HT1080 (cell line): ENCODE data around the gene TMEM243. TPM values are rescaled to one million over a fixed set of nuclear protein-coding genes. Genes with fewer than 3 reads are reported as not detected.

Experiments
- DNase-seq: peaks from one replicate; pipeline ENCODE4 v3.0.0-alpha.2; 2015; ENCODE audit warnings: low read depth
- small RNA-seq: library from RNA; depleted of rRNA; stranded (forward); fragments of <200 nt; gene quantifications from one replicate; pipeline ENCODE3, GENCODE V24; 2014
- total RNA-seq: library from RNA; depleted of rRNA; stranded (reverse); fragments of >200 nt; shearing (Covaris generic); gene quantifications from 2 replicates; pipeline ENCODE4 v1.2.3, GENCODE V29; 2014; rRNA removed

Gene TMEM243
- total RNA-seq, 1 experiment from 2014 or later: 33.0 TPM

DNA sequence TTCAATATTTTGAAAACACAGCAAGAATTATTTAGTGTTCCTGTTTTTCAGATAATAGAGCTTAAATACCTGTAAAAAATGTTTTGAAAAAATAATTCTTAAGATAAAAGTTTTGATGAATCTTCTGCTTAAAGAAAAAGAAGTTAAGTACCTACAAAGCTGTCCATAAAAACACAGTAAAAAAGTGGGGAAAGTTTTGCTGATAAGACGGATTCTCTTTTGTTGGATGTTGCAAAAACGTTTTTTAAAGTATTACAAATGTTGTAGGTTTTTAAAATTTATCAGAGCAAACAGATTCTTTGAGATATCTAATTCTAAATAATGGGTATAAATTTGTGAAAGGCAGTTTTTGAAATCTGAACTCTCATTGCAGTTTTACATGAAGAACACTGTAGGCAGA lies 55.1 kb downstream of the TMEM243 start:
- no peak for DNase-seq

- no peak for DNase-seq
These were observed 60.0 kb downstream of the TMEM243 start for GRCh38 chr7:87159538-87159937.

DNA sequence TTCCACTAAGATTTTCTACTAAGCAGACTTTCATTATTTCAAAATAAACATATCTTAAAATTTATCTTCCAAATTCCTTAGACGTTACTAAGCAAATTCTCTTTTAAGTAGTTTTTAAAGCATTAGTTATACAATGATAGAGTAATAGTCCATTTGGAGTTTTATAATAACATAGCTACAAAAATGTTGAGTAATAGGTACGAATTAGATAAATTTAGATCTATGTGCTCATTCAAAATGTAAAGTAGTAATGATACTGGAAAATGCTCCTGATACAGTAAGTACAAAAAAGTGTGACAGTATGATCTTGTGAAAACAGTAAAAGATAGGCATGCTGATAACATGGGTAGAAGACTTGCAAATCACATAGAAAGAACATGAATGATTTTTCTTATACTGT lies 62.8 kb downstream of the TMEM243 start:
- DNase-seq: no peak

DNA sequence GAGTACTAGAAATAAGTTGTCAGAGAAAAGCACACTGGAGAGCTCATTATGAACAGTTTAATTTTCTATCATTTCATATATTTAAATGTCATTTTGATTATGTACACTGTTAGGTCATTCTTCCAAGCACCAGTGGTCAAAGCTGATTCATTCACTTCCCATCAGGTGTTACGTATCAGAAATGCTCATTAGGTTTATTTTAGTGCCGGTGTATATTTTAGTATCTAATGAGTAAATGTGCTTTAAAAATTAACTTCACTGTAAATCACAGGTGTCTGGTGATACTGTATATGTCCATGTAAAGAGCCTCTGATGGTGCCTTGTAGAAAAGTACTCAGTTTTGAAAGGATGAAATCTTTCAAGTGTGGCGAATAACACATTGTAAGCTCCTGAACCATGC lies 63.7 kb downstream of the TMEM243 start:
- no peak for DNase-seq

- no peak for DNase-seq
These were observed 65.0 kb downstream of the TMEM243 start for GRCh38 chr7:87154569-87154968.

DNA sequence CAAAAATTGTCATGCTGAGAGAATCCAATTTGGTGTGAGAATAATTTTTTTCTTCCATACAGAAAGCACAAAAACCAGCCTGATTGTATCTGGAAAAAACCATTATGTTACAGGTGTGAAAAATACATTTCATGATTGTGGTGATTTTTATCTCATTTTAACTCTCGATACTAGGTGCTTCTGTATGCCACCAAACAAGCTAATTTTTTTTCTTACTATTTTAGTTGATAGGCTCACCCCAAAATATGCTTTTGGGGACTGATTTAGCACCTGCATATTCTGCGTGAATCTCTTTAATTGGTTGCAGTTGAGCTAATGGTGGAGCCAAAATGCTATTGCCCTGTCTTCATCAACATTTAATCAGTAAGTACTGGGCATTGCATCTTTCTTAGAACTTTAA lies 65.4 kb downstream of the TMEM243 start:
- no peak for DNase-seq

GRCh38 chr7:87152897-87153641 lies 66.5 kb downstream of the TMEM243 start:
- peak; percentile 17 for DNase-seq

DNA sequence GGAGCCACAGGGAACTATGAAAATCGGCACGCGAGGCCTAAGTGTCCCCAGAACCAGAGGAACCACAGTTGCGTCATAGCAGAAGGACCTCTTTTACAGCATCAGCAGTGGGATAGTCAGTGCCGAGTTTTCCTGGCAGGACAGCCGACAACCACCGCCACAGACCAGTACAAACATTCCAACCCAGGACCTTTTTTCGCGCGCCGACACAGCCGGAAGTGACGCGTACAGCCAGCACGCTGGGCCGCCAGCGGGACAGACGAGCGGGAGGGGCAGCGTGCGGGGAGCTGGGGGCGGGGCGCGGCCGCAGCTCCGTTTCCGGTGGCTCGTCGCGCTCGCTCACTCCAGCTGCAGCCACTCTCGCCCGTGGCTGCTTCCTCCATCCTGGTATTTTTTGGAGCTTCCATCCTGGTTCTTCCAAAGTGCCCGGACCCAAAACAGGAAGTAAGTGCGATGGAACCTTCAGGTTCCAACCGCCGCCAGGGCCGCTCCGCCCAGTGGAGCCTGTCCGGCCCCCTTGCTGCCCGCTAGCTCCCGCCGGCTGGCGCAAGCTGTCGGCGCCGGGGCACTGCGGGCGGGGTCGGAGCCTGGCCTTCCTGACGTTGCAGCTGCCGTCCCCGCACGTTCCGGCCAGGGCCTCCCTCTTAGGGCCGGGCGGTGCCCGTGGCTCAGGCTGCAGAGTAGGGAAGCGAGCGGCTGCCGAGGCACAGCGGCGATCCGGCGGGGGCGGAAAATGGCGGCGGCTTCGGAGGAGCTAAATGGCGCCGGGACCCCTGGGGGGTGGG lies 67.2 kb downstream of the TMEM243 start, which contains the start of gene DMTF1:
DMTF1 (plus strand) TSS at position 342 of the 785 bp plus-strand sequence. CDS start 12,489 bp downstream, outside the sequence.
- DNase-seq: peak; percentile 97

DNA sequence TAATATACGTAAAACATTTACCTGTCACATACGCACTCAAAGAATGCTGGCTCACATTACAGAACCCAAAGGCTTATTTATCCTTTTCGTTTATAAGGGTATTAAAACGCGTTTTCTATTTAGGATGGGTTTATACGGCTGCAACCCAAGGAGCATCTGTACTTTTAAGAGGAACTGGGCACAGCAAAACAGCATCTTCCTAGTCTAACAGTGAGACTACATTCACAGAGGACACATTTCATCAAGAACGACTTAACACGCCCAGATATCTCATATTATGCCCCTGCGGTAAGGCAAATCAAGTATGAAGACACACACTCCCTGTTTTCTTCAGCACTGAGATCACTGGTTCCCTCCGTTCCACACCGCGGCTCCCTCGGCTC lies 67.8 kb downstream of the TMEM243 start:
- DNase-seq: no peak

GRCh38 chr7:87151002-87151728 lies 68.4 kb downstream of the TMEM243 start:
- no peak for DNase-seq

DNA sequence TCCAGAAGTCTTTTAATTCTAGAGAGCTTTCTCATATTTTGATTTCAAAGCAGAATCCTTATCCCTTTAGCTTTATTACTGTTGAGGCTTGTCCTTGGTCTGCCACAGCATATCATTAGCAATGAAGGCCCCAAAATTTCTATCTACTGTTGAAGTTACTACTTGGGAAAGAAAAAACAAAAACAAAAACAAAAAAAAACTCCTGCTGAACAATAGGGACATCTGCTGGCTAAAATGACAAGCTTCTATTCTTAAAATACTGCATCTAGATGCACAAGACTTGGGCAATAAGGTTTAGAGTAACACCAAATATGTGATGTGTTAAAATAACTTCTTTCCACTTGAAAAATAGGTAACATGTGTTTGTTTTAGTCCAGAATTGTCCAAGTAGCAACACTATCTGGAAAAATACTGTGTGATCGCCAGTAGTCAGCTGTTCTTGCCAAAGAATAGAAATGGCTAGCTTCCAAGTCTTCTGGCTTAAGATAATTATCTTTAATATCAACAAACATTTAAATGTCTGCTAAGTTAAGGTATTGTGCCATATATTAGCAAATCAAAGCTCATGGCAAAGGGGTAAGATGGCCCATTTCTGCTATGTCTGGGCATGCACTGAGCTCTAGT lies 71.1 kb downstream of the TMEM243 start:
- peak; percentile 39 for DNase-seq

GRCh38 chr7:87147500-87147899 lies 72.0 kb downstream of the TMEM243 start:
- peak; percentile 9 for DNase-seq

- DNase-seq: no peak
These were observed 72.7 kb downstream of the TMEM243 start for GRCh38 chr7:87146740-87147386.

Small RNA genes within 50 kb of the gene (small RNA-seq; reads per million reads assigned to genes)
- gene RF00019: not detected
- gene RF02271: not detected

Other genes with a start within 250 kb of the TMEM243 start
- 6.7 and 7.7 TPM in 2 replicates for gene ELAPOR2, start 160.1 kb downstream of the TMEM243 start, total RNA-seq
- gene DMTF1, start 67.3 kb downstream of the TMEM243 start, total RNA-seq: 28.8 and 36.5 TPM in 2 replicates
- gene CROT, start 125.9 kb upstream of the TMEM243 start, total RNA-seq: 4.8 and 5.0 TPM in 2 replicates